Embryonic facial prominence (tissue), 1 donor: ENCODE measurements around the gene TVP23A.
A peak's percentile ranks its signal among the peaks of the same experiment; 100 is the strongest.
"Not testable (repeated sequence)": the region's sequence is repeated elsewhere in the genome, so short reads cannot be mapped to it uniquely, and the experiment has no call there.

Experiments used
- DNase-seq: peaks from one replicate; pipeline ENCODE4 v3.0.0-alpha.2; 2016; ENCODE audit errors: extremely low spot score

The TVP23A gene

GRCh38 chr16:10750793-10751192, 67.8 kb downstream of the TVP23A start:
- no peak for DNase-seq

GRCh38 chr16:10745841-10746240, 72.8 kb downstream of the TVP23A start:
- DNase-seq, result no peak

- no peak for DNase-seq
Measured at GRCh38 chr16:10744370-10745030, 74.1 kb downstream of the TVP23A start.

GRCh38 chr16:10743610-10744369, 74.8 kb downstream of the TVP23A start, which contains the start of gene NUBP1:
NUBP1 (plus strand) TSS chr16:10743842; CDS start chr16:10743864, 22 bp downstream.
- peak; percentile 93 for DNase-seq

- peak; percentile 12 for DNase-seq
Measured at GRCh38 chr16:10743227-10743609, 75.4 kb downstream of the TVP23A start.

- DNase-seq, result no peak
Measured at GRCh38 chr16:10741844-10742243, 76.8 kb downstream of the TVP23A start.

GRCh38 chr16:10741249-10741648, 77.3 kb downstream of the TVP23A start:
- not testable (repeated sequence) for DNase-seq

- DNase-seq, result no peak
Measured at GRCh38 chr16:10740845-10741208, 77.8 kb downstream of the TVP23A start.

GRCh38 chr16:10740000-10740844, 78.4 kb downstream of the TVP23A start:
- DNase-seq, result no peak

GRCh38 chr16:10738231-10739077, 80.1 kb downstream of the TVP23A start:
- no peak for DNase-seq

GRCh38 chr16:10737068-10737625, 81.4 kb downstream of the TVP23A start:
- DNase-seq, result peak; percentile 74

- DNase-seq, result no peak
Measured at GRCh38 chr16:10731790-10732189, 86.8 kb downstream of the TVP23A start.

- DNase-seq, result no peak
Measured at GRCh38 chr16:10729104-10730048, 89.2 kb downstream of the TVP23A start.

- no peak for DNase-seq
Measured at GRCh38 chr16:10728003-10728887, 90.3 kb downstream of the TVP23A start.
